DMS153 (cell line): ENCODE data around the gene CHMP4B.

Experiments
- DNase-seq: peaks from one replicate; lab custom pipeline; 2025; lab: John Stamatoyannopoulos, UW

Gene CHMP4B

GRCh38 chr20:33901132-33901523 is 90.0 kb downstream of the CHMP4B start:
- no peak for DNase-seq

GRCh38 chr20:33902011-33902410 is 90.9 kb downstream of the CHMP4B start:
- DNase-seq: no peak
